GM23338 (cell line): ENCODE data around the gene GAPVD1. TPM values are rescaled to one million over a fixed set of nuclear protein-coding genes. Genes with fewer than 3 reads are reported as not detected.

Source experiments
- ATAC-seq: fragments of 200-7000 bp; cut with Tn5 transposase; 3 replicates; pipeline ENCODE4 v1.9.1; 2020
- DNase-seq: peaks from one replicate; pipeline ENCODE4 v3.0.0-alpha.2; 2015; ENCODE audit warnings: low spot score
- H2AFZ ChIP-seq: fragments of 200-600 bp; sonication (generic); 2 replicates; pipeline ENCODE4 v1.8.0; 2016; ENCODE audit warnings: antibody characterized with exemption, mild to moderate bottlenecking, moderate library complexity
- H3F3A ChIP-seq: fragments of 200-600 bp; sonication (generic); replicated peaks from 2 replicates; pipeline ENCODE4 v1.8.0; 2017; ENCODE audit warnings: antibody characterized with exemption, mixed run types, low read depth
- H3K27ac ChIP-seq: fragments of 200-600 bp; sonication (generic); 2 replicates; pipeline ENCODE4 v1.6.1; 2016; ENCODE audit warnings: low read depth
- H3K27me3 ChIP-seq: fragments of 200-600 bp; sonication (generic); 2 replicates; pipeline ENCODE4 v1.8.0; 2016; ENCODE audit warnings: mild to moderate bottlenecking, mixed run types, moderate library complexity; ENCODE audit not compliant: insufficient read depth
- H3K36me3 ChIP-seq: fragments of 200-600 bp; sonication (generic); 2 replicates; pipeline ENCODE4 v1.8.0; 2016; ENCODE audit warnings: mild to moderate bottlenecking; ENCODE audit not compliant: insufficient read depth
- H3K4me1 ChIP-seq: fragments of 200-600 bp; sonication (generic); 2 replicates; pipeline ENCODE4 v1.8.0; 2016; ENCODE audit warnings: mild to moderate bottlenecking, moderate library complexity; ENCODE audit not compliant: insufficient read depth
- H3K4me2 ChIP-seq: fragments of 200-600 bp; sonication (generic); 2 replicates; pipeline ENCODE4 v1.7.1; 2017; ENCODE audit warnings: mixed run types
- H3K4me3 ChIP-seq: fragments of 200-600 bp; sonication (generic); 2 replicates; pipeline ENCODE4 v1.6.1; 2016; ENCODE audit warnings: mixed run types
- H3K79me2 ChIP-seq: fragments of 200-600 bp; sonication (generic); replicated peaks from 2 replicates; pipeline ENCODE4 v1.8.0; 2017; ENCODE audit warnings: mild to moderate bottlenecking; ENCODE audit not compliant: insufficient read depth
- H3K9me2 ChIP-seq: fragments of 200-600 bp; sonication (generic); 2 replicates; pipeline ENCODE4 v1.8.0; 2017; ENCODE audit not compliant: insufficient read depth
- H4K20me1 ChIP-seq: fragments of 200-600 bp; sonication (generic); replicated peaks from 2 replicates; pipeline ENCODE4 v1.8.0; 2017; ENCODE audit warnings: mild to moderate bottlenecking; ENCODE audit not compliant: insufficient read depth
- H3K27ac Mint-ChIP-seq: 2 replicates; pipeline ENCODE4 v1.8.0; 2020; ENCODE audit warnings: inconsistent platforms, mild to moderate bottlenecking, moderate library complexity, mixed read lengths
- H3K27me3 Mint-ChIP-seq: 3 replicates; pipeline ENCODE4 v1.8.0; 2022; ENCODE audit warnings: low read depth, mild to moderate bottlenecking, moderate library complexity, mixed read lengths, inconsistent platforms; ENCODE audit not compliant: insufficient read depth, poor library complexity
- H3K36me3 Mint-ChIP-seq: 3 replicates; pipeline ENCODE4 v1.8.0; 2021; ENCODE audit warnings: low read depth, mild to moderate bottlenecking, inconsistent platforms, moderate library complexity, mixed read lengths
- H3K4me1 Mint-ChIP-seq: 3 replicates; pipeline ENCODE4 v1.8.0; 2020; ENCODE audit warnings: mild to moderate bottlenecking, inconsistent platforms, mixed read lengths
- H3K4me3 Mint-ChIP-seq: 3 replicates; pipeline ENCODE4 v1.8.0; 2021; ENCODE audit warnings: moderate library complexity, mild to moderate bottlenecking, inconsistent platforms, mixed read lengths
- H3K9me3 Mint-ChIP-seq: 3 replicates; pipeline ENCODE4 v1.8.0; 2020; ENCODE audit warnings: moderate library complexity, mild to moderate bottlenecking, inconsistent platforms, mixed read lengths
- CREB1 ChIP-seq: fragments of 250-450 bp; sonication (Bioruptor Pico); IDR thresholded peaks from 2 replicates; pipeline ENCODE4 v1.5.0; 2020; ENCODE audit warnings: low read depth, mild to moderate bottlenecking, moderate library complexity
- ETS1 ChIP-seq: IDR thresholded peaks from 2 replicates; pipeline ENCODE4 v1.6.1; 2016; ENCODE audit warnings: antibody characterized with exemption
- JUNB ChIP-seq: IDR thresholded peaks from one replicate; pipeline ENCODE4 v1.6.1; 2016; ENCODE audit warnings: antibody characterized with exemption; ENCODE audit not compliant: unreplicated experiment
- STAT1 ChIP-seq: IDR thresholded peaks from one replicate; pipeline ENCODE4 v1.6.1; 2016; ENCODE audit warnings: antibody characterized with exemption; ENCODE audit not compliant: unreplicated experiment
- ZNF331 ChIP-seq: fragments of 250-450 bp; sonication (Bioruptor Pico); IDR thresholded peaks from 2 replicates; pipeline ENCODE4 v1.5.0; 2020; ENCODE audit warnings: low read depth, mild to moderate bottlenecking, moderate library complexity
- polyA plus RNA-seq: library from polyadenylated mRNA; unstranded; fragments of >200 nt; fragmentation: Nextera tagmentation; extraction: Ambion mirVana; gene quantifications from 2 replicates; pipeline ENCODE4 v1.2.1, GENCODE V29; 2016
- total RNA-seq: library from RNA; depleted of rRNA; stranded (reverse); fragments of >200 nt; shearing (Covaris generic); gene quantifications from 2 replicates; pipeline ENCODE4 v1.2.3, GENCODE V29; 2014
- TF ChIP-seq, protein P1 (sequence below): fragments of 250-450 bp; sonication (Bioruptor Pico); IDR thresholded peaks from 2 replicates; pipeline ENCODE4 v1.5.0; 2020; ENCODE audit warnings: mild to moderate bottlenecking, moderate library complexity

The GAPVD1 gene
- total and polyA plus RNA-seq, 2 experiments from 2014 or later, result 19.2 to 34.6 TPM

DNA sequence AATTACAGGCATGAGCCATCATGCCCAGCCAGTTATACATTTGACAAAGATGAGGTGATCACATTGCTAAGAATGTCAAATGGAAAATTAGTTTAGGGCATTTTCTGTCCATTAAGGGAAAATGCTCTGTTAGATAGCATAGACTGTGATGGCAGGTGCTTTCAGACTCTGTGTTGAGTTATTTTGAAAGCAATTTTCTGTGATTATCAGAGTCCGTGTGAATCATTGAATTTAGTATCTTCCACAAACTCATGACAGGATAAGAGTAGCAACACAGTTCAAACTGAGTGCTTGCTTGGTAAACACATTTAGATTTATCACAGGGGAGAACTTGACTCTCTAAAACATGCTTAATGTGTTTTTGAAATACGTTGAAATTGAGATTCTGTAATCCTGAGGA, 69.0 kb downstream of the GAPVD1 start:
- Mint-ChIP-seq H3K9me3 (no peaks in the 10 kb centered on the region), H3K27me3 (no peaks in the 10 kb centered on the region), H3K4me1 (no peaks in the 10 kb centered on the region), H3K4me3 (no peak overlapping the region), H3K27ac (no peak overlapping the region), H3K36me3 (peaks cover 56% of the 10 kb centered on the region)
- Histone ChIP-seq H3K36me3 (peaks cover 29% of the 10 kb centered on the region; the same call in 1 of the 2 replicates), H2AFZ (no peak overlapping the region), H3K4me3 (no peak overlapping the region), H3K4me1 (no peaks in the 10 kb centered on the region), H3K27ac (no peak overlapping the region), H3K4me2 (no peak overlapping the region), H3K27me3 (no peaks in the 10 kb centered on the region), H3K9me2 (no peaks in the 10 kb centered on the region), H3F3A (no peaks in the 10 kb centered on the region), H3K79me2 (no peaks in the 10 kb centered on the region), H4K20me1 (no peaks in the 10 kb centered on the region)
- no peak for DNase-seq
- ATAC-seq, result no peak
- TF ChIP-seq STAT1 (no peak), ETS1 (no peak), CREB1 (CRISPR knock-in tag) (no peak), JUNB (no peak)
- TF ChIP-seq, protein P1, sequence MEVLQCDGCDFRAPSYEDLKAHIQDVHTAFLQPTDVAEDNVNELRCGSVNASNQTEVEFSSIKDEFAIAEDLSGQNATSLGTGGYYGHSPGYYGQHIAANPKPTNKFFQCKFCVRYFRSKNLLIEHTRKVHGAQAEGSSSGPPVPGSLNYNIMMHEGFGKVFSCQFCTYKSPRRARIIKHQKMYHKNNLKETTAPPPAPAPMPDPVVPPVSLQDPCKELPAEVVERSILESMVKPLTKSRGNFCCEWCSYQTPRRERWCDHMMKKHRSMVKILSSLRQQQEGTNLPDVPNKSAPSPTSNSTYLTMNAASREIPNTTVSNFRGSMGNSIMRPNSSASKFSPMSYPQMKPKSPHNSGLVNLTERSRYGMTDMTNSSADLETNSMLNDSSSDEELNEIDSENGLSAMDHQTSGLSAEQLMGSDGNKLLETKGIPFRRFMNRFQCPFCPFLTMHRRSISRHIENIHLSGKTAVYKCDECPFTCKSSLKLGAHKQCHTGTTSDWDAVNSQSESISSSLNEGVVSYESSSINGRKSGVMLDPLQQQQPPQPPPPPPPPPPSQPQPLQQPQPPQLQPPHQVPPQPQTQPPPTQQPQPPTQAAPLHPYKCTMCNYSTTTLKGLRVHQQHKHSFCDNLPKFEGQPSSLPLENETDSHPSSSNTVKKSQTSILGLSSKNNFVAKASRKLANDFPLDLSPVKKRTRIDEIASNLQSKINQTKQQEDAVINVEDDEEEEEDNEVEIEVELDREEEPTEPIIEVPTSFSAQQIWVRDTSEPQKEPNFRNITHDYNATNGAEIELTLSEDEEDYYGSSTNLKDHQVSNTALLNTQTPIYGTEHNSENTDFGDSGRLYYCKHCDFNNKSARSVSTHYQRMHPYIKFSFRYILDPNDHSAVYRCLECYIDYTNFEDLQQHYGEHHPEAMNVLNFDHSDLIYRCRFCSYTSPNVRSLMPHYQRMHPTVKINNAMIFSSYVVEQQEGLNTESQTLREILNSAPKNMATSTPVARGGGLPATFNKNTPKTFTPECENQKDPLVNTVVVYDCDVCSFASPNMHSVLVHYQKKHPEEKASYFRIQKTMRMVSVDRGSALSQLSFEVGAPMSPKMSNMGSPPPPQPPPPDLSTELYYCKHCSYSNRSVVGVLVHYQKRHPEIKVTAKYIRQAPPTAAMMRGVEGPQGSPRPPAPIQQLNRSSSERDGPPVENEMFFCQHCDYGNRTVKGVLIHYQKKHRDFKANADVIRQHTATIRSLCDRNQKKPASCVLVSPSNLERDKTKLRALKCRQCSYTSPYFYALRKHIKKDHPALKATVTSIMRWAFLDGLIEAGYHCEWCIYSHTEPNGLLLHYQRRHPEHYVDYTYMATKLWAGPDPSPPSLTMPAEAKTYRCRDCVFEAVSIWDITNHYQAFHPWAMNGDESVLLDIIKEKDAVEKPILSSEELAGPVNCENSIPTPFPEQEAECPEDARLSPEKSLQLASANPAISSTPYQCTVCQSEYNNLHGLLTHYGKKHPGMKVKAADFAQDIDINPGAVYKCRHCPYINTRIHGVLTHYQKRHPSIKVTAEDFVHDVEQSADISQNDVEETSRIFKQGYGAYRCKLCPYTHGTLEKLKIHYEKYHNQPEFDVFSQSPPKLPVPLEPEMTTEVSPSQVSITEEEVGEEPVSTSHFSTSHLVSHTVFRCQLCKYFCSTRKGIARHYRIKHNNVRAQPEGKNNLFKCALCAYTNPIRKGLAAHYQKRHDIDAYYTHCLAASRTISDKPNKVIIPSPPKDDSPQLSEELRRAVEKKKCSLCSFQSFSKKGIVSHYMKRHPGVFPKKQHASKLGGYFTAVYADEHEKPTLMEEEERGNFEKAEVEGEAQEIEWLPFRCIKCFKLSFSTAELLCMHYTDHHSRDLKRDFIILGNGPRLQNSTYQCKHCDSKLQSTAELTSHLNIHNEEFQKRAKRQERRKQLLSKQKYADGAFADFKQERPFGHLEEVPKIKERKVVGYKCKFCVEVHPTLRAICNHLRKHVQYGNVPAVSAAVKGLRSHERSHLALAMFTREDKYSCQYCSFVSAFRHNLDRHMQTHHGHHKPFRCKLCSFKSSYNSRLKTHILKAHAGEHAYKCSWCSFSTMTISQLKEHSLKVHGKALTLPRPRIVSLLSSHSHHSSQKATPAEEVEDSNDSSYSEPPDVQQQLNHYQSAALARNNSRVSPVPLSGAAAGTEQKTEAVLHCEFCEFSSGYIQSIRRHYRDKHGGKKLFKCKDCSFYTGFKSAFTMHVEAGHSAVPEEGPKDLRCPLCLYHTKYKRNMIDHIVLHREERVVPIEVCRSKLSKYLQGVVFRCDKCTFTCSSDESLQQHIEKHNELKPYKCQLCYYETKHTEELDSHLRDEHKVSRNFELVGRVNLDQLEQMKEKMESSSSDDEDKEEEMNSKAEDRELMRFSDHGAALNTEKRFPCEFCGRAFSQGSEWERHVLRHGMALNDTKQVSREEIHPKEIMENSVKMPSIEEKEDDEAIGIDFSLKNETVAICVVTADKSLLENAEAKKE, result no peak

DNA sequence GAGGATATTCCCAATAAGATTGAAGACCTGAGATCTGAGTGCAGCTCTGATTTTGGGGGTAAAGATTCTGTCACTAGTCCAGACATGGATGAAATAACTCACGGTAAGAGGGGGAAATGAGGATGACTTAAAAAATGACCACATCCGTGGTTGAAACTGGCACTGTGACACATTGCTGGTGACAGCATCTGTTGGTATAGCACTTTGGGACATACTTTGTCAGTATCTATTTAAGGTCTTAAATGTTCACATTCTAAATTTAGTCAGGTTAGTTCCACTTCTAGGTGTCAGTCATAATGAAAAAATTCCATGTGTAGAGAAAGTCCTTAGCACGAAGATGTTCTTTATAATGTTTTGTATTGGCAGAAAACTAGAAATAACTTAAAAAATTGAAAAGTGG, 70.9 kb downstream of the GAPVD1 start:
- Histone ChIP-seq H3K4me2 (no peak overlapping the region), H3K27ac (no peak overlapping the region), H3K79me2 (no peaks in the 10 kb centered on the region), H3K4me1 (no peaks in the 10 kb centered on the region), H3K9me2 (no peaks in the 10 kb centered on the region), H4K20me1 (no peaks in the 10 kb centered on the region), H3F3A (no peaks in the 10 kb centered on the region), H3K36me3 (peaks cover 18% of the 10 kb centered on the region; the same call in 1 of the 2 replicates), H2AFZ (no peak overlapping the region), H3K27me3 (no peaks in the 10 kb centered on the region), H3K4me3 (no peak overlapping the region)
- Mint-ChIP-seq H3K36me3 (peaks cover 40% of the 10 kb centered on the region), H3K4me1 (no peaks in the 10 kb centered on the region), H3K9me3 (no peaks in the 10 kb centered on the region), H3K4me3 (no peak overlapping the region), H3K27me3 (no peaks in the 10 kb centered on the region), H3K27ac (no peak overlapping the region)
- ATAC-seq (no peak), DNase-seq (no peak)
- TF ChIP-seq, protein P1, result no peak
- no peak for TF ChIP-seq ZNF331 (CRISPR knock-in tag)
